GM19351 (cell line): ENCODE results near the gene ATXN7L2.

Experiments used
- ATAC-seq: cut with Tn5 transposase; IDR thresholded peaks from one replicate; pipeline ENCODE4 v1.9.1; 2021; ENCODE audit warnings: mild to moderate bottlenecking, moderate library complexity; ENCODE audit not compliant: unreplicated experiment

ATXN7L2 gene

DNA sequence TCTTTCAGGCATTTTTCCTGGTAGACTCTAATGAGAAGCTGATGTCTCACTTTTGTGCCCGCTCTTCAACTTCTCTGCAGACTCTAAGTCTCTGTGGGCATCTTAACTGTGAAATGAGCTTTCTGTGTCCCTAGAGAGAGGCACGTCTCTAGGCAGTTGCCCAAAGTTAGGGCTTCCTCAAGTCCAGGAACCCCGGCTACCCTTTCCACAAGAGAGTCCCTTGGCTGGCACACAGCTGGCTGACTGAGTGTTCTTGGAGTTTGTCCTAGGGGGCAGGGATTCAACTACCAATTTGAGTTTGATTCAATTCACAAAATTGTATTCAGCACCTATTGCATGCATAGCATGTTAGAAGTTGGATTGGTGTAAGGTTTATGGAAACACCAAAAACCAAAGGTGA is 57.4 kb downstream of the ATXN7L2 start:
- no peak for ATAC-seq
